HG03097 (cell line): ENCODE data around the gene ASB1.

Experiments used
- ATAC-seq: cut with Tn5 transposase; IDR thresholded peaks from one replicate; pipeline ENCODE4 v1.9.1; 2021; ENCODE audit not compliant: unreplicated experiment, low FRiP score

Gene ASB1

GRCh38 chr2:238464389-238464788, 37.7 kb downstream of the ASB1 start:
- ATAC-seq = no peak

GRCh38 chr2:238465487-238466242, 38.9 kb downstream of the ASB1 start:
- no peak for ATAC-seq

- no peak for ATAC-seq
Measured at GRCh38 chr2:238466243-238466756, 39.6 kb downstream of the ASB1 start.

GRCh38 chr2:238467062-238467461, 40.3 kb downstream of the ASB1 start:
- no peak for ATAC-seq

DNA sequence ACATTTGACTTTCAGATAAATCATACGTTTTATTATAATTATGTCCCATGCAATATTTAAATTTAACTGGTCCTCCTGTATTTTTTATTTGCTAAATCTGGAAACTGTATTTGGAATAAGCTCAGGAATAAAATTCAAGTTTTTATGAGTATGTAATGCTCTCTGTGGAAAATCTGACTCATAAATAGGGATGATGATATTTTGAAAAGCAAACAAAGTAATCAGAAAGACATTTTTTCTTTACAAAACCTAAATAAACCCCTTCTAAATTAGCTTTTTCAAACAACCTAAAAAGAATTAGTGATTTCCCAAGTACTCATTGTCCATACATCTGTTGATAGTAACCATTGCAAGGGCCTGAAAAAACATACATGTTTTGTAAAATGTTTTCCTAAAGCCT, 41.1 kb downstream of the ASB1 start:
- ATAC-seq = no peak

DNA sequence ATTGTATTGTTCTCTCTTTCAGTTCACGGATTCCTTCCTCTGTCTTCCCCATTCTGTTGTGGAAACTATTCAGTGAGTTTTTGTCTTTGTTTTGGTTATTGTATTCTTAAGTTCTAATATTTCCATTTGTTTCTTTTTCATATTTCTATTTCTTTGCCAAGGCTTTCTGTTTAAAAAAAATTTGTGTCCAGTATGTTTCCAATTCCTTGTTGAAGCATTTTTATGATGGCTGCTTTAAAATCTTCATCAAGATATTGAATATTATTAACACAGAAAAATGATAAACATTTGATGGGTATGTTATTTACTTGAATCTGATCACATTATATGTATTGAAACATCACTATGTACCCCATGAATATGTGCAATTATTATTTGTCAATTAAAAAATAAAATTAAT, 42.4 kb downstream of the ASB1 start:
- ATAC-seq = no peak

DNA sequence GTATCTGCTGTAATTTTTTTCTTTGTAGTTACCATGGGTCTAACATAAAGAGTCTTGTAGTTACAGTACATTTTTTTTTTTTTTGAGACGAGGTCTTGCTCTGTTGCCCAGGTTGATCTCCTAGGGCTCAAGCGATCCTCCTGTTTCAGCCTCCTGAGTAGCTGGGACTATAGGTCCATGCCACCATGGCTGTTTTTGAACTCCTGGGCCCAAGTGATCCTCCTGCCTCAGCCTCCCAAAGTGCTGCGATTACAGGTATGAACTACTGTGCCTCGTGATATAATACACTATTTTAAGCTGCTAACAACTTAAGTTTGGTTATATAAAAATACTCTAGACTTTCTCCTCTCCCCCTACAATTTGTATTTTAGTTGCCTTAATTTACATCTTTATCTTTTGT, 46.3 kb downstream of the ASB1 start:
- no peak for ATAC-seq

- ATAC-seq = no peak
Measured at GRCh38 chr2:238473523-238473922, 46.8 kb downstream of the ASB1 start.

- no peak for ATAC-seq
Measured at GRCh38 chr2:238475034-238475433, 48.3 kb downstream of the ASB1 start.

- no peak for ATAC-seq
Measured at GRCh38 chr2:238475566-238475965, 48.8 kb downstream of the ASB1 start.

DNA sequence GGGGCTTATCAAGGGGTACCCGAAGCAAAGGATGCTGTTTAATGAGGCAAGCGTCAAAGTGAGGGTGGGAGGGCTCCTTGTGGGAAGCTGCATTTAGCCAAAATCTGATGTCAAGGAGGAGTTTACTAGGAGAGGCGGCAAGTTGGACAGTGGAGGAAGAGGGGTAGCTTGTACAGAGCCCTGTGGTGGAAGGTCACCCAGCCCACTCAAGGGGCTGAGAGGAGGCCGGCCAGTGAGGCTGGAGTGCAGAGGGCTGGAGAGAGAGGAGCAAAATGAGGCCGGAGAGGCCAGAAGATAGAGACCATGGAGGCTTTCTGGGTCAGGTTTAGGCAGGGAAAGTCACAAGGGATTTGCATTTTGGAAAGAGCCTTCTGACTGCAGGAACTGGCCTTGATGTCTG, 49.5 kb downstream of the ASB1 start:
- ATAC-seq = no peak

- ATAC-seq = no peak
Measured at GRCh38 chr2:238478216-238478615, 51.5 kb downstream of the ASB1 start.

DNA sequence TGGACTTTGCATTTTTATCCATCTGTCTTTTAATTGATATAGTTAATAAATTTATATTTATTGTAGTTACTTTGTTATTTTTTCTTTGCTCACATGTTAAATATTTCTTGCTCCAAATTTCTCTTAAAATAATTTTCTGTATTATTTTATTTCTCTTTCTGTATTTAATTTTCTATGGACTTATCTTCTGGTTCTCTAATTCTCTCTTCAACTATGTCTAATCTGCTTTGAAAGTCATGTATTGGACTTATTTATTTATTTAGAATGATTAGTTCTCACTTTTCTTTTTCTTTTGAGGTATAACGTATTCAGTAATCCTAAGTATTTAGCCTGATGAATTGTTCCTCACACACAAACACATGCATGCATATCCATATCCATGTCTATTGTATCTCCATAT, 53.1 kb downstream of the ASB1 start:
- no peak for ATAC-seq

GRCh38 chr2:238483021-238483420, 56.3 kb downstream of the ASB1 start:
- ATAC-seq = no peak

- ATAC-seq = no peak
Measured at GRCh38 chr2:238483656-238484055, 56.9 kb downstream of the ASB1 start.

DNA sequence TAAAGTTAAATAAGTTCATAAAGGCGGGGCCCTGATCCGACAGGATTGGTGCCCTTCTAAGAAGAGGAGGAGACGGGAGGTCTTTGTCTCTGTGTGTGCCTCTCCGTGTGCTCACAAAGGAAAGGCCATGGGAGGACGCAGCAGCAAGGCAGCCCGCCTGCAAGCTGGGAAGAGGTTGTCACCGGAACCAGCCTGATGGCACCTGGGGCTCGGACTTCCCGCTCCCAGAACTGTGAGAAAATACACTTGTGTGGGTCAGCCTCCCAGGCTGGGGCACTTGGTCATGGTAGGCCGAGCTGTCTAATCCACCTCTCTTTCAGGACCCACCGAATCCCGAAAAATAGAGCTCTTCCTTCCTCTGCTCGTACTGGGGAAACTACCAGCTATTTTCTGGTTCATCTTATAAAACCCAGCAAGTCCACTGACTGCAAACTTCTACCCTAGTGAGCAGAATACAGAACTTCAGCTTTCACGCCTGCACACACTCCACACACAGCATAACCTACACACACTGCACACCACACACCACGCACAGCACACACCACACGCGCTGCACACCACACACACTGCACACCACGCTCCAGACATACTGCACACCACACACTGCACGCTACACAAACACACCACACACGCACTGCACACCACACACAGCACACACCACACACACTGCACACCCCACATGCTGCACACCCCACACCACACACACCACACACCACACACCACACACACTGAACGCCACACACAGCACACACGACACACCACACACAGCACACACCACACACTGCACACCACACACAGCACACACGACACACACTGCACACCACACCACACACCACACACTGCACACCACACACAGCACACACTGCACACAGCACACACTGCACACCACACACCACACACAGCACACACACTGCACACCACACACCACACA, 58.1 kb downstream of the ASB1 start:
- no peak for ATAC-seq

DNA sequence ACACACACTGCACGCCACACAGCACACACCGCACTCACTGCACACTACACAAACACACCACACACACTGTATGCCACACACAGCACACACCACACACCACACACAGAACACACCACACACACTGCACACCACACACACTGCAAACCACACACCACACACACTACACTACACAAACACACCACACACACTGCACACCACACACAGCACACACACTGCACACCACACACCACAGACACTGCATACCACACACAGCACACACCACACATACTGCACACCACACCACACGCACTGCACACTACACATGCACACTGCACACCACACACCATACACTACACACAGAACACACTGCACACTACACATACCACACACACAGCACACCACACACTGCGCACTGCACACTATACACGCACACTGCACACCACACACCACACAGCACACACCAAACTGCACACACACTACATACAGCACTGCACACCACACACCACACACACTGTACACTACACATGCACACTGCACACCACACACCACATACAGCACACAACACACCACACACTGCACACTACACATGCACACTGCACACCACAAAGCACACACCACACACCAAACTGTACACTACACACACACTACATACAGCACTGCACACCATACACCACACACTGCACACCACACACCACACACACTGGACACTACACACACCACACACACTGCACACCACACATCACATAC, 59.6 kb downstream of the ASB1 start:
- ATAC-seq = no peak

DNA sequence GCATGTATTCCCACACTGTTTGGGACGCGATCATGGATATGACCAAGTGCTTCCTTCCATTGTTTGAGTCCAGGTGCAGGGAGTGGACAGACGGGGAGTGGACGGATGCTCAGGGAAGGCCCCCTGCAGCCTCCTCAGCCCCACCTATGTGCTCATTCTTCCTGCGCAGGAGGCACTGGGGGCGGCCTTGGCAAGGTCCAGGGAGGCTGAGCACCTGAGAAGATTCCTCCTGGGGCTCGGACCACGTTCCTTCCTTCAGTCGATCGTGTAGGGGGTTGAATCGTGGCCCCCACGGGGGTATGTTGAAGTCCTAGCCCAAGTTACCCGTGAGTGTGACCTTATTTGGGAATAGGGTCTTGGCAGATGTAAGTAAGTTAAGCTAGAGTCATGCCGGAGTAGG, 60.4 kb downstream of the ASB1 start:
- no peak for ATAC-seq

DNA sequence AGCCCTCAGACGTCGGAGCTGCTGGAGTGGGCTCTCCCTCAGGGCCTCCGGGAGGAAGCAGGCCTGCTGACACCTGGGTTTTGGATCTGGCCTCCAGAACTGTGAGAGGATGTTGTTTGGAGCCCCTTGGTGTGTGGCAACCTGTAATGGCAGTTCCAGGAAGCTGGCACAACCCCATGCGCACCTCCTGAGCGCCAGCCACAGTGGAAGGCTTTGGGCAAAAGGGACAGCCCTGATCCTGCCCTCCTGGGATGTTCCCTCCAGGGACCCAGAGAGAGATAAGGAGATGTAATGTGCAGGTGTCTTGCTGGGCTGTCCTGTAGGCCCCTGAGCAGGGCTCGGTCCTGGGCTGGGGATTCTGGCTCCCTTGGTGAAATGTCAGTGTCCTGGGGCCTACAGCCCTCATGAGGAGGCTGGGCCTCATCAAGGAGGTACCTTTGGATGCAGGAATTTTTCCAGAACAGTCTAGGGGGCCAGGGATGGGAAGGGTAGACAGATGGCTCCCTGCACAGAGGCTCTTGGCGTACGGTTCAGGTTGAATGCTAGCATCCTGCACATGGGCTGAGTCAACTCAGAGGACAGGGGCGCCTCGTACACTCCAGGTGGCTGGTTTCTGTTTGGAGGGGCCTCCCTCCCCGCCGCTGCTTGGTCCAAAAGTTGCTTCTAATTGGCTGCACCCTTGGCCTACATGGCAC, 61.1 kb downstream of the ASB1 start:
- no peak for ATAC-seq

- no peak for ATAC-seq
Measured at GRCh38 chr2:238488347-238488826, 61.7 kb downstream of the ASB1 start.
